Right lobe of liver (tissue), 6 donors: Measurements from ENCODE around the gene DSG3. TPM values are rescaled to one million over a fixed set of nuclear protein-coding genes. Genes with fewer than 3 reads are reported as not detected.
A peak's percentile ranks its signal among the peaks of the same experiment; 100 is the strongest.

Experiments
- ATAC-seq, 4 donors: fragments of 200-7000 bp; cut with Tn5 transposase; one replicate each; pipeline ENCODE4 v1.9.1; 2020; ENCODE audit warnings: mild to moderate bottlenecking in 4 of 4, moderate library complexity in 4 of 4
- DNase-seq, 3 donors: peaks; one replicate each; pipeline ENCODE4 v3.0.0-alpha.2; 2020
- H3K27ac ChIP-seq, 3 donors: fragments of 200-600 bp; one replicate each; pipeline ENCODE4 v1.8.0; 2022
- H3K27me3 ChIP-seq, 2 donors: fragments of 200-600 bp; one replicate each; pipeline ENCODE4 v1.8.0; 2022
- H3K36me3 ChIP-seq, 4 donors: fragments of 200-600 bp; sonication (generic) in 1 of 4; one replicate each; pipeline versions ENCODE4 v1.5.1 to v1.8.0; 2017 to 2022; ENCODE audit warnings: control low read depth in 1 of 4
- H3K4me1 ChIP-seq, 4 donors: fragments of 200-600 bp; sonication (generic) in 1 of 4; one replicate each; pipeline versions ENCODE4 v1.5.1 to v1.8.0; 2017 to 2022; ENCODE audit warnings: control low read depth in 1 of 4
- H3K4me3 ChIP-seq, 3 donors: fragments of 200-600 bp; one replicate each; pipeline ENCODE4 v1.8.0; 2022
- H3K9me3 ChIP-seq, 4 donors: fragments of 200-600 bp; sonication (generic) in 1 of 4; one replicate each; pipeline versions ENCODE4 v1.5.1 to v1.8.0; 2017 to 2022; ENCODE audit warnings: control low read depth in 1 of 4
- POLR2A ChIP-seq: fragments of 450-650 bp; IDR thresholded peaks from one replicate; pipeline ENCODE4 v1.6.1; 2017; ENCODE audit warnings: antibody characterized with exemption, mild to moderate bottlenecking
- WGBS: methylation state at CpG from one replicate; pipeline ENCODE4 v1.1.6; 2018; ENCODE audit warnings: low coverage, low lambda C conversion rate; ENCODE audit not compliant: insufficient coverage; ENCODE audit errors: missing lambda C conversion rate; 5-methylcytosine and 5-hydroxymethylcytosine counted together
- intact Hi-C, 2 donors: fragments of 100-400 bp; cut with DNase I; formaldehyde crosslinking; loops; one replicate each; pipeline versions ENCODE4 v1.11.2 to v1.14.1; 2022
- total RNA-seq, 6 experiments: library from RNA; depleted of rRNA in 2 of 6; stranded (reverse); fragments of >200 nt in 2 of 6; fragmentation: NEBNext Ultra II Directional in 3 of 6; extraction: Animal tissue kit (Norgen Biotek cat#: 25700) in 3 of 6; gene quantifications; one replicate each; pipeline versions ENCODE4 v1.1.0 to v1.2.4, GENCODE V29; 2016 to 2023
- TF ChIP-seq, protein P1 (sequence below), 4 donors: fragments of 200-600 bp in 3 of 4; fragments of 450-650 bp in 1 of 4; IDR thresholded peaks; one replicate each; pipeline versions ENCODE4 v1.5.1 to v1.8.0; 2016 to 2022; ENCODE audit warnings: antibody characterized with exemption in 4 of 4, mild to moderate bottlenecking in 2 of 4
- donor health status: DM: no; HTN: yes; CAD: no.
- donor health status: DM: no; HTN: no; CAD: no.
- donor health status: DM: no; HTN: no; CAD: no.
- donor health status: DM: no; HTN: yes; CAD: no.
- donor health status: DM: no; HTN: yes; CAD: no.

The DSG3 gene
- total RNA-seq, 6 experiments from 2014 or later, result 0.09 TPM; not detected in 5

GRCh38 chr18:31498574-31499524 lies 51.3 kb downstream of the DSG3 start:
- DNase-seq (peak in 1 of 3 donors; percentile 35), ATAC-seq (peak in 1 of 4 donors; percentile 39)
- WGBS, result 11% methylated on average over 21 of the region's 22 CpGs
- intact Hi-C loops, result no loop called here
- TF ChIP-seq POLR2A, result no peak
- TF ChIP-seq, protein P1, sequence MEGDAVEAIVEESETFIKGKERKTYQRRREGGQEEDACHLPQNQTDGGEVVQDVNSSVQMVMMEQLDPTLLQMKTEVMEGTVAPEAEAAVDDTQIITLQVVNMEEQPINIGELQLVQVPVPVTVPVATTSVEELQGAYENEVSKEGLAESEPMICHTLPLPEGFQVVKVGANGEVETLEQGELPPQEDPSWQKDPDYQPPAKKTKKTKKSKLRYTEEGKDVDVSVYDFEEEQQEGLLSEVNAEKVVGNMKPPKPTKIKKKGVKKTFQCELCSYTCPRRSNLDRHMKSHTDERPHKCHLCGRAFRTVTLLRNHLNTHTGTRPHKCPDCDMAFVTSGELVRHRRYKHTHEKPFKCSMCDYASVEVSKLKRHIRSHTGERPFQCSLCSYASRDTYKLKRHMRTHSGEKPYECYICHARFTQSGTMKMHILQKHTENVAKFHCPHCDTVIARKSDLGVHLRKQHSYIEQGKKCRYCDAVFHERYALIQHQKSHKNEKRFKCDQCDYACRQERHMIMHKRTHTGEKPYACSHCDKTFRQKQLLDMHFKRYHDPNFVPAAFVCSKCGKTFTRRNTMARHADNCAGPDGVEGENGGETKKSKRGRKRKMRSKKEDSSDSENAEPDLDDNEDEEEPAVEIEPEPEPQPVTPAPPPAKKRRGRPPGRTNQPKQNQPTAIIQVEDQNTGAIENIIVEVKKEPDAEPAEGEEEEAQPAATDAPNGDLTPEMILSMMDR (IDR thresholded peaks at IDR 0.05), result no peak
- H3K27ac ChIP-seq, result peak overlapping the region; percentile 61 to 71 (median 70)
- H3K9me3 ChIP-seq, result no peaks in the 10 kb centered on the region
- H3K36me3 ChIP-seq, result no peaks in the 10 kb centered on the region
- no peaks in the 10 kb centered on the region for H3K27me3 ChIP-seq
- H3K4me1 ChIP-seq, result no peaks in the 10 kb centered on the region
- H3K4me3 ChIP-seq, result peak overlapping the region; percentile 62 to 81 (median 68)

GRCh38 chr18:31500051-31500688 lies 52.6 kb downstream of the DSG3 start:
- no peak overlapping the region for H3K27ac ChIP-seq
- no peak for TF ChIP-seq POLR2A
- TF ChIP-seq, protein P1 (IDR thresholded peaks at IDR 0.05), result no peak
- H3K27me3 ChIP-seq, result no peaks in the 10 kb centered on the region
- no peak overlapping the region for H3K4me3 ChIP-seq
- no peaks in the 10 kb centered on the region for H3K4me1 ChIP-seq
- H3K36me3 ChIP-seq, result no peaks in the 10 kb centered on the region
- intact Hi-C loops, result no loop called here
- 54% methylated on average over 4 of the region's 6 CpGs for WGBS
- DNase-seq, result no peak
- H3K9me3 ChIP-seq, result no peaks in the 10 kb centered on the region
- no peak for ATAC-seq

DNA sequence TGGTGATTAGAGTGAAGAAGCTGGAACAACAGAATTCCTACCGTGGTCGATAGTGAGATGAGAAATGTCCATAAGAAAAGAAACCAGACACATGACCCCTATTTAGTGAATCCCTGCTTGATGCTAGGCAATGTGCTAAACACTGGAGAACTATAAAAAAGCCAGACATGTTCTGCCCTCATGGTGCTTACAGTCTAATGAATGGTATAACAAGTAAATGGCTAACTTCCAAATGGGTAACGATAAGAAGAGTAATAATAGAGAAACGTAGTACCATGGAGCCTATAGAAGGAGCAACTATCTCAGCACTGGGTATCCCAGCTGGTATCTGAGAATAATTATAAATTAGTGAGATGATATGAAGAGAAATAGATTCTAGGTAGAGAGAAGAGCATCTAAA lies 55.5 kb downstream of the DSG3 start:
- WGBS, result 100% methylated on average over 4 of the region's 4 CpGs
- TF ChIP-seq, protein P1 (IDR thresholded peaks at IDR 0.05), result no peak
- TF ChIP-seq POLR2A, result no peak
- intact Hi-C loops, result no loop called here
- Histone ChIP-seq H3K4me1 (no peaks in the 10 kb centered on the region), H3K4me3 (no peak overlapping the region), H3K9me3 (no peaks in the 10 kb centered on the region), H3K27me3 (no peaks in the 10 kb centered on the region), H3K36me3 (no peaks in the 10 kb centered on the region), H3K27ac (no peak overlapping the region)
- ATAC-seq, result no peak
- DNase-seq, result no peak

- no peaks in the 10 kb centered on the region for H3K4me1 ChIP-seq
- H3K4me3 ChIP-seq, result no peak overlapping the region
- no peak overlapping the region for H3K27ac ChIP-seq
- no peaks in the 10 kb centered on the region for H3K36me3 ChIP-seq
- TF ChIP-seq, protein P1 (IDR thresholded peaks at IDR 0.05), result no peak
- TF ChIP-seq POLR2A, result no peak
- ATAC-seq, result peak in 1 of 4 donors; percentile 30
- intact Hi-C loops, result no loop called here
- DNase-seq, result no peak
- H3K27me3 ChIP-seq, result no peaks in the 10 kb centered on the region
- no peaks in the 10 kb centered on the region for H3K9me3 ChIP-seq
- 59% methylated on average over 8 of the region's 10 CpGs for WGBS
Measured at GRCh38 chr18:31504455-31505147, 57.1 kb downstream of the DSG3 start.
